HCT116 (cell line): ENCODE data around the gene NOSIP. TPM values are rescaled to one million over a fixed set of nuclear protein-coding genes. Genes with fewer than 3 reads are reported as not detected.
A peak's percentile ranks its signal among the peaks of the same experiment; 100 is the strongest.

Source experiments
- ATAC-seq: fragments of 200-7000 bp; cut with Tn5 transposase; 2 replicates; pipeline ENCODE4 v1.9.1; 2020; ENCODE audit warnings: mild to moderate bottlenecking, moderate library complexity
- BruUV-seq: library from RNA; stranded (reverse); fragments of 400-500 nt; replicated peaks from 2 replicates; lab custom pipeline; 2021; lab: Mats Ljungman, UMichigan
- CTCF ChIA-PET: fragments of 300-600 bp; sonication (Branson Sonifier 250); formaldehyde crosslinking; loops from one replicate; lab custom pipeline; 2021; ENCODE audit warnings: antibody characterized with exemption; lab: Charles Lee
- POLR2A ChIA-PET: fragments of 300-600, 350-600 bp; sonication (Branson Sonifier 250); formaldehyde crosslinking; loops from one replicate; lab custom pipeline; 2021; ENCODE audit warnings: antibody characterized with exemption; lab: Charles Lee
- RAD21 ChIA-PET, 2 experiments: fragments of 300-600 bp; sonication (Branson Sonifier 250); formaldehyde crosslinking; loops; one replicate each; lab custom pipeline; 2023; ENCODE audit warnings: low total read pairs in 2 of 2; ENCODE audit not compliant: uncharacterized antibody in 2 of 2, unreplicated experiment in 2 of 2, low non-redundant PET in 1 of 2; lab: Charles Lee
- DNase-seq: peaks from one replicate; pipeline ENCODE4 v3.0.0-alpha.2; 2010; ENCODE audit warnings: low read depth, low spot score
- H2AFZ ChIP-seq: fragments of 200-600 bp; shearing (Covaris generic), sonication (generic); 2 replicates; pipeline ENCODE4 v1.6.1; 2017; ENCODE audit warnings: low read depth, mixed run types, mixed read lengths, antibody characterized with exemption, low read length; ENCODE audit not compliant: poor library complexity, severe bottlenecking
- H3K27ac ChIP-seq: 2 replicates; pipeline ENCODE4 v1.5.1; 2012; ENCODE audit warnings: low read depth, low read length
- H3K27me3 ChIP-seq: fragments of 200-600 bp; sonication (generic); 2 replicates; pipeline ENCODE4 v1.6.1; 2016; ENCODE audit warnings: mixed run types, low read length, mixed read lengths; ENCODE audit not compliant: insufficient read depth
- H3K36me3 ChIP-seq, 2 experiments: fragments of 200-500 bp in 1 of 2; fragments of 200-600 bp in 1 of 2; sonication (Bioruptor generic) in 1 of 2; sonication (generic) in 1 of 2; 2 replicates each; pipeline versions ENCODE4 v1.5.1 to v1.6.1; 2014 to 2016; ENCODE audit warnings: low read length in 2 of 2, inconsistent platforms in 1 of 2, mixed read lengths in 1 of 2, mixed run types in 1 of 2; ENCODE audit not compliant: insufficient read depth in 2 of 2, control insufficient read depth in 1 of 2
- H3K4me1 ChIP-seq, 2 experiments: fragments of 200-600 bp in 1 of 2; sonication (generic) in 1 of 2; 2 replicates each; pipeline versions ENCODE4 v1.5.1 to v1.6.1; 2012 to 2017; ENCODE audit warnings: low read length in 2 of 2, inconsistent platforms in 1 of 2, mild to moderate bottlenecking in 1 of 2, mixed read lengths in 1 of 2, mixed run types in 1 of 2, moderate library complexity in 1 of 2; ENCODE audit not compliant: insufficient read depth in 2 of 2, control insufficient read depth in 1 of 2
- H3K4me2 ChIP-seq: fragments of 200-600 bp; sonication (generic); 2 replicates; pipeline ENCODE4 v1.6.1; 2017; ENCODE audit warnings: mixed run types, low read length, mixed read lengths
- H3K4me3 ChIP-seq, 2 experiments: fragments of 200-600 bp in 1 of 2; sonication (generic) in 1 of 2; replicated peaks in 1 of 2; 2 replicates each; pipeline ENCODE4 v1.5.1; 2011 to 2016; ENCODE audit warnings: low read length in 2 of 2, control low read depth in 1 of 2, low read depth in 1 of 2, mild to moderate bottlenecking in 1 of 2, mixed read lengths in 1 of 2, mixed run types in 1 of 2
- H3K79me2 ChIP-seq: fragments of 200-600 bp; sonication (generic); 2 replicates; pipeline ENCODE4 v1.6.1; 2017; ENCODE audit warnings: mild to moderate bottlenecking, mixed run types, low read length, moderate library complexity, mixed read lengths; ENCODE audit not compliant: insufficient read depth
- H3K9ac ChIP-seq: fragments of 200-600 bp; sonication (generic); 2 replicates; pipeline ENCODE4 v1.6.1; 2016; ENCODE audit warnings: low read length, mixed read lengths
- H3K9me2 ChIP-seq: fragments of 200-600 bp; sonication (generic), shearing (Covaris generic); 2 replicates; pipeline ENCODE4 v1.6.1; 2017; ENCODE audit warnings: mixed run types, mild to moderate bottlenecking, moderate library complexity; ENCODE audit not compliant: insufficient read depth
- H3K9me3 ChIP-seq, 2 experiments: fragments of 200-500 bp in 1 of 2; fragments of 200-600 bp in 1 of 2; sonication (Bioruptor generic) in 1 of 2; sonication (generic) in 1 of 2; 2 replicates each; pipeline ENCODE4 v1.6.1; 2014 to 2017; ENCODE audit warnings: low read length in 2 of 2, mixed read lengths in 2 of 2, inconsistent platforms in 1 of 2, low read depth in 1 of 2, mild to moderate bottlenecking in 1 of 2, mixed run types in 1 of 2, moderate library complexity in 1 of 2; ENCODE audit not compliant: control insufficient read depth in 1 of 2, insufficient read depth in 1 of 2
- H4K20me1 ChIP-seq: fragments of 200-600 bp; sonication (generic), shearing (Covaris generic); 2 replicates; pipeline ENCODE4 v1.6.1; 2017; ENCODE audit warnings: mixed run types, mild to moderate bottlenecking, moderate library complexity; ENCODE audit not compliant: insufficient read depth
- CEBPB ChIP-seq: IDR thresholded peaks from 2 replicates; pipeline ENCODE4 v1.6.1; 2012; ENCODE audit warnings: low read depth
- EGR1 ChIP-seq: IDR thresholded peaks from 2 replicates; pipeline ENCODE4 v1.6.1; 2012; ENCODE audit warnings: low read depth
- EZH2phosphoT487 ChIP-seq: fragments of 200-600 bp; IDR thresholded peaks from 2 replicates; pipeline ENCODE4 v1.6.1; 2018; ENCODE audit warnings: antibody characterized with exemption, borderline replicate concordance
- RAD21 ChIP-seq: IDR thresholded peaks from 2 replicates; pipeline ENCODE4 v1.6.1; 2012; ENCODE audit warnings: low read depth, mild to moderate bottlenecking
- SP1 ChIP-seq: IDR thresholded peaks from 2 replicates; pipeline ENCODE4 v1.6.1; 2012; ENCODE audit warnings: low read depth
- SRF ChIP-seq: IDR thresholded peaks from 2 replicates; pipeline ENCODE4 v1.6.1; 2012; ENCODE audit warnings: low read depth
- YY1 ChIP-seq: IDR thresholded peaks from 2 replicates; pipeline ENCODE4 v1.6.1; 2011; ENCODE audit warnings: low read length, low read depth, moderate library complexity, mild to moderate bottlenecking; ENCODE audit not compliant: insufficient replicate concordance; ENCODE audit errors: extremely low read depth
- intact Hi-C: fragments of 100-400 bp; cut with micrococcal nuclease; formaldehyde crosslinking; loops from 2 replicates; pipeline ENCODE4 v1.10.0; 2022
- total RNA-seq: library from RNA; stranded (reverse); gene quantifications from one replicate; pipeline ENCODE4 v1.2.1, GENCODE V29; 2021; ENCODE audit not compliant: unreplicated experiment
- TF ChIP-seq, protein P1 (sequence below), 3 experiments: fragments of 200-600 bp in 1 of 3; sonication (generic) in 1 of 3; IDR thresholded peaks in 2 of 3; conservative IDR thresholded peaks in 1 of 3; 2 replicates each; pipeline ENCODE4 v1.5.1; 2012 to 2017; ENCODE audit warnings: low read depth in 2 of 3, low read length in 2 of 3, antibody characterized with exemption in 1 of 3, borderline replicate concordance in 1 of 3, control low read depth in 1 of 3, mild to moderate bottlenecking in 1 of 3, mixed read lengths in 1 of 3, mixed run types in 1 of 3, moderate library complexity in 1 of 3; ENCODE audit not compliant: insufficient read depth in 1 of 3

The NOSIP gene
- total RNA-seq, 1 experiment from 2014 or later, result 133 TPM

DNA sequence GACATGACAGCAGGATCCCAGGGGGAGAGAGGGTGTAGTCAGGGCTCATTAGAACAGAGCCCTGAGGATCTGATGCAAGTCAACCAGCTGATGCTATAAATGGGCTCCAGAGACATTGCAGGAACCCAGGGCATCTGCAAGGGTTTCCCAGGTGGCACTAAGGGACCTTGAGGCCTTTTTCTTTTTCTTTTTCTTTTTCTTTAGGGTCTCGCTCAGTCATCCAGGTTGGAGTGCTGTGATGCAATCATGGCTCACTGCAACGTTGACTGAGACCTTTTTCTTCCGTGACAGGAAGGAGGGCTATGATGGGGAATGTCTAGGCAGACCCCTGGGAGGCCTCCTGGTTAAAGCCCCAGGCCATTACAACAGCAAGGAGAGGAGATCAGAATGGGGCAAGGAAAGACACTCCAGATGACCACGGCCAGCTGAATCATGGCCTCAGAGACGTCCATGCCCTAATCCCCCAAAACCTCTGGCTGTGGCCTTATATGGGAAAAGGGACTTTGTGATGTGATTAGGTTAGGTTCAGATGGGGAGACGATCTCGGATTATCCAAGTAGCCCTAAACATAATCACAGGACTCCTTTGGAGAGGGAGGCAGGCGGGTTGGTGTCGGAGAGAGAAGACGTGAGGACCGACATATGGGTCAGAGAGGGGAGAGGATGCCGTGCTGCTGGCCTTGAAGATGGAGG lies 72.4 kb downstream of the NOSIP start:
- Histone ChIP-seq H3K79me2 (no peaks in the 10 kb centered on the region), H3K9me3 (no peaks in the 10 kb centered on the region), H3K4me1 (peaks cover 9 to 25% of the 10 kb centered on the region in 2 experiments), H3K27me3 (no peaks in the 10 kb centered on the region), H4K20me1 (no peaks in the 10 kb centered on the region), H3K36me3 (no peaks in the 10 kb centered on the region), H2AFZ (no peak overlapping the region), H3K4me3 (no peak overlapping the region), H3K27ac (no peak overlapping the region), H3K9me2 (no peaks in the 10 kb centered on the region), H3K4me2 (no peak overlapping the region), H3K9ac (no peak overlapping the region)
- DNase-seq, result no peak
- TF ChIP-seq SRF (no peak), SP1 (no peak), CEBPB (no peak)
- no peak for ATAC-seq
- intact Hi-C loops, result no loop called here
- POLR2A ChIA-PET, result interaction anchor here (2.1 kb wide), 1 partner anchor 12 kb away, joined by 6 read pairs; the partner anchor contains the start of gene RPS11
- CTCF ChIA-PET, result interaction anchor here (2.3 to 3.2 kb wide), 2 partner anchors 39 to 62 kb away, joined by 17 to 47 read pairs; no protein-coding TSS in a partner anchor
- no TSS peak for BruUV-seq
- RAD21 ChIA-PET, result no interaction called here

DNA sequence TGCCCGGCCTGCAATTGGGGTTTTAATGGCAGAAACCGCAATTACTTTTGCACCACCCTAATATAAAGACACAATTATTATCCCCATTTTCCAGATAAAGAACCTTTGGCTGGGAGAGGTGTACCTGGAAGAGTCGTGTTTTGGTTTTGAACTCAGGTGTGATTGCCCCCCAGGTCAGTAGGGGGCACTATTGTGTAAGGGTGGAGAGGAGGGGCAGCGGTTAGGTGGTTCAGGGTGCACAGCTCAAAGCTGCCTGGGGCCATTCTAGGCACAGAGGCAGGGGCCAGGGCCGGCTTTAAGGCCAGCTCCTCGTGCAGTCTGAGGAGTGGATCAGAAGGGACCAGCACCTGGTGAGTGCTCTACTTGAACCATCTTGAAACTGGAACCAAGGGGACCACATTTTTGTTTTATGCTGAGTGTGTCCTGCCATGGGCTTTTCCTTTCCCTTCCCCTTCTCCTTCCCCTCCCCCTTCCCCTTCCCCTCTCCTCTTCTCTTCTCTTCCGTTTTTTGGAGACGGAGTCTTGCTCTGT lies 73.7 kb downstream of the NOSIP start:
- no peaks in the 10 kb centered on the region for H3K9me3 ChIP-seq
- intact Hi-C loops, result no loop called here
- ChIA-PET POLR2A (interaction anchor here (0.7 to 2.1 kb wide), 4 partner anchors 11 to 366 kb away, joined by 3 to 6 read pairs (median 4); partner anchors contain the start of gene RPS11), RAD21 (interaction anchor here (0.6 to 1.8 kb wide), 3 partner anchors 40 to 480 kb away, joined by 5 to 12 read pairs (median 8); no protein-coding TSS in a partner anchor), CTCF (interaction anchor here (0.6 to 3.2 kb wide), 8 partner anchors 13 to 174 kb away, joined by 3 to 47 read pairs (median 4); no protein-coding TSS in a partner anchor)
- no peak overlapping the region for H3K4me3 ChIP-seq
- H3K79me2 ChIP-seq, result no peaks in the 10 kb centered on the region
- H3K27ac ChIP-seq, result no peak overlapping the region
- DNase-seq (no peak), ATAC-seq (peak; percentile 83)
- H3K9me2 ChIP-seq, result no peaks in the 10 kb centered on the region
- H3K27me3 ChIP-seq, result no peaks in the 10 kb centered on the region
- H4K20me1 ChIP-seq, result no peaks in the 10 kb centered on the region
- H3K36me3 ChIP-seq, result no peaks in the 10 kb centered on the region
- peak overlapping the region; percentile 24; the same call in 1 of the 2 replicates for H3K4me2 ChIP-seq
- H2AFZ ChIP-seq, result no peak overlapping the region
- BruUV-seq, result no TSS peak
- H3K9ac ChIP-seq, result no peak overlapping the region
- H3K4me1 ChIP-seq, result peaks cover 5 to 18% of the 10 kb centered on the region in 2 experiments
- TF ChIP-seq, protein P1, sequence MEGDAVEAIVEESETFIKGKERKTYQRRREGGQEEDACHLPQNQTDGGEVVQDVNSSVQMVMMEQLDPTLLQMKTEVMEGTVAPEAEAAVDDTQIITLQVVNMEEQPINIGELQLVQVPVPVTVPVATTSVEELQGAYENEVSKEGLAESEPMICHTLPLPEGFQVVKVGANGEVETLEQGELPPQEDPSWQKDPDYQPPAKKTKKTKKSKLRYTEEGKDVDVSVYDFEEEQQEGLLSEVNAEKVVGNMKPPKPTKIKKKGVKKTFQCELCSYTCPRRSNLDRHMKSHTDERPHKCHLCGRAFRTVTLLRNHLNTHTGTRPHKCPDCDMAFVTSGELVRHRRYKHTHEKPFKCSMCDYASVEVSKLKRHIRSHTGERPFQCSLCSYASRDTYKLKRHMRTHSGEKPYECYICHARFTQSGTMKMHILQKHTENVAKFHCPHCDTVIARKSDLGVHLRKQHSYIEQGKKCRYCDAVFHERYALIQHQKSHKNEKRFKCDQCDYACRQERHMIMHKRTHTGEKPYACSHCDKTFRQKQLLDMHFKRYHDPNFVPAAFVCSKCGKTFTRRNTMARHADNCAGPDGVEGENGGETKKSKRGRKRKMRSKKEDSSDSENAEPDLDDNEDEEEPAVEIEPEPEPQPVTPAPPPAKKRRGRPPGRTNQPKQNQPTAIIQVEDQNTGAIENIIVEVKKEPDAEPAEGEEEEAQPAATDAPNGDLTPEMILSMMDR (IDR thresholded peaks at IDR 0.05 in 2 of 3, conservative IDR thresholded peaks at IDR 0.05 in 1 of 3; ENCODE audit: borderline replicate concordance in 1 of 3, insufficient read depth in 1 of 3, low read depth in 2 of 3, low read length in 2 of 3), result peak; percentile 94 to 96 (median 95)
- TF ChIP-seq YY1 (peak; percentile 59), EZH2phosphoT487 (no peak), EGR1 (no peak), RAD21 (peak; percentile 96)
